HG03066 (cell line): ENCODE data around the gene LMNTD1.
"Not testable (repeated sequence)": the region's sequence is repeated elsewhere in the genome, so short reads cannot be mapped to it uniquely, and the experiment has no call there.

Experiments
- ATAC-seq: cut with Tn5 transposase; IDR thresholded peaks from one replicate; pipeline ENCODE4 v1.9.1; 2021; ENCODE audit warnings: low read depth; ENCODE audit not compliant: unreplicated experiment

The LMNTD1 gene

GRCh38 chr12:25436206-25437030, 116.7 kb downstream of the LMNTD1 start:
- ATAC-seq, result peak; percentile 68

- ATAC-seq, result no peak
Measured at GRCh38 chr12:25435431-25435830, 117.7 kb downstream of the LMNTD1 start.

GRCh38 chr12:25434515-25434914, 118.6 kb downstream of the LMNTD1 start:
- no peak for ATAC-seq

- no peak for ATAC-seq
Measured at GRCh38 chr12:25433581-25434325, 119.3 kb downstream of the LMNTD1 start.

- no peak for ATAC-seq
Measured at GRCh38 chr12:25433024-25433423, 120.1 kb downstream of the LMNTD1 start.

- no peak for ATAC-seq
Measured at GRCh38 chr12:25427337-25428249, 125.5 kb downstream of the LMNTD1 start.

- ATAC-seq, result not testable (repeated sequence)
Measured at GRCh38 chr12:25426821-25427220, 126.3 kb downstream of the LMNTD1 start.
